ENCODE data around the gene RASSF8.
A peak's percentile ranks its signal among the peaks of the same experiment; 100 is the strongest.

Gene RASSF8

DNA sequence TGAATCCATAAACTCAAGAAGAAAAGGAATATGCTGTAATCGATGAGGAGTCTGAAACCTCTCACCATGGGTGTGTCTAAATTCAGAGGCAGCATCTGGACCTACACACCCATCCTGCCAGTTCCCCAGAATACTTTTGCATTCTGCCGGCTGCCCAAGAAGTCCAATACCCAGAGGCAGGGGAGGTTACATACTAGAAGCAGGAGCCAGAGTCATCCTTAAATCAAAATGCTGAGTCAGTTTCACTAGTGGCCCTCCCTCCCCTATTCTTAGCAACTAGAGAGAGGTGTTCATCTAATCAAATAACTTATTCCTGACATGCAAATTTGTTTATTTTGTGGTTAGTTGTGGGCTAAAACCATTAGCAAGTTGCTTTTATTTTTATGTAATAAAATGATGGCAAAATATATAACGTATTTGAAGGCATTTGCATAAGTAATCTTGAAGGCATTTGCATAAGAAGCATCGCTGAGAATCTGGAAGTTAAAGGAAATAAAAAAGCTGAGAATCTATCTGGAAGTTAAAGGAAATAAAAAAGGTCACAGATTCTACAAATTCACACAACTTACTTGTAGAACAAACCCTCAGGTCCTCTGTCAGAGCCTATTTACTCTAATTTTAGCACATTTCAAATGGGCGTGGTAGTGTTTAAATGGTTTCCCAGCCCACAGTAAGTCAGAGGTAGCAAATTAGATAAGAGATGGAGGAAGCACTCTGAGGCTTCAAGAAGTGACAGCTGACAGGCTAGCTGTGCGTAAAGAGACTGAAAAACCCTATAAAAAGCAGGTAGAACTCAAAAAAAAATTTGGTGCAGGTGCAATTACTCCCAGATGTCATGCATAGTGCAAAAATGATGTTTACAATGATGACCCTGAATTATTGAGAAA lies 158.6 kb downstream of the RASSF8 start:
- H3K4me3 ChIP-seq (ENCODE audit: low read depth, low read length): no peak overlapping the region
- TF ChIP-seq, protein P1, sequence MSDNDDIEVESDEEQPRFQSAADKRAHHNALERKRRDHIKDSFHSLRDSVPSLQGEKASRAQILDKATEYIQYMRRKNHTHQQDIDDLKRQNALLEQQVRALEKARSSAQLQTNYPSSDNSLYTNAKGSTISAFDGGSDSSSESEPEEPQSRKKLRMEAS (IDR thresholded peaks at IDR 0.05; ENCODE audit: low read depth, low read length): no peak
- TF ChIP-seq, protein P2, sequence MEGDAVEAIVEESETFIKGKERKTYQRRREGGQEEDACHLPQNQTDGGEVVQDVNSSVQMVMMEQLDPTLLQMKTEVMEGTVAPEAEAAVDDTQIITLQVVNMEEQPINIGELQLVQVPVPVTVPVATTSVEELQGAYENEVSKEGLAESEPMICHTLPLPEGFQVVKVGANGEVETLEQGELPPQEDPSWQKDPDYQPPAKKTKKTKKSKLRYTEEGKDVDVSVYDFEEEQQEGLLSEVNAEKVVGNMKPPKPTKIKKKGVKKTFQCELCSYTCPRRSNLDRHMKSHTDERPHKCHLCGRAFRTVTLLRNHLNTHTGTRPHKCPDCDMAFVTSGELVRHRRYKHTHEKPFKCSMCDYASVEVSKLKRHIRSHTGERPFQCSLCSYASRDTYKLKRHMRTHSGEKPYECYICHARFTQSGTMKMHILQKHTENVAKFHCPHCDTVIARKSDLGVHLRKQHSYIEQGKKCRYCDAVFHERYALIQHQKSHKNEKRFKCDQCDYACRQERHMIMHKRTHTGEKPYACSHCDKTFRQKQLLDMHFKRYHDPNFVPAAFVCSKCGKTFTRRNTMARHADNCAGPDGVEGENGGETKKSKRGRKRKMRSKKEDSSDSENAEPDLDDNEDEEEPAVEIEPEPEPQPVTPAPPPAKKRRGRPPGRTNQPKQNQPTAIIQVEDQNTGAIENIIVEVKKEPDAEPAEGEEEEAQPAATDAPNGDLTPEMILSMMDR (IDR thresholded peaks at IDR 0.05; ENCODE audit: low read depth, low read length): no peak
- no peak for TF ChIP-seq POLR2A (IDR thresholded peaks at IDR 0.05; ENCODE audit: extremely low read depth, insufficient read length)
- no peak for TF ChIP-seq MYC (IDR thresholded peaks at IDR 0.05; ENCODE audit: low read depth, low read length)
- no peak for DNase-seq (ENCODE audit: low read depth)

DNA sequence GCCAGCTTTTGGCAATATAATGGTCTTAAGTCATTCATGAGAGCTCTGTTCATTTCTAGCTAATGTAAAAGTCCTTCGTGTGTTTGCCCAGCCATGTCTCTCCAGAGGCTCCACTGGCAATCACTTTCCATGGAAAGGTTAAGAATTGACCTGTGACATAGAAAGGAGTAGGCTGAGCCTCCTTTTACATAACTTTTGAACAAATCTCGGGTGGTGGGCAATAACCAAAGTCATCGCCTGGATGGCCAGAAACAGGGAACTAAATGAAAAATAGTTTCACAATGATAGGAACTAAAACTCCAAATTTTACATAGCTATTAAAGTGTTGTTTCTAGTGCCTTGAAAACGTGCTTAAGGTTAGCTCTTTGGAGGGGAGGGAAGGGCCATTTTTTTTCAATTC lies 159.8 kb downstream of the RASSF8 start:
- TF ChIP-seq MYC (IDR thresholded peaks at IDR 0.05; ENCODE audit: low read depth, low read length) (no peak), POLR2A (IDR thresholded peaks at IDR 0.05; ENCODE audit: extremely low read depth, insufficient read length) (no peak)
- TF ChIP-seq, protein P1 (IDR thresholded peaks at IDR 0.05; ENCODE audit: low read depth, low read length): no peak
- TF ChIP-seq, protein P2 (IDR thresholded peaks at IDR 0.05; ENCODE audit: low read depth, low read length): no peak
- DNase-seq (ENCODE audit: low read depth): no peak
- H3K4me3 ChIP-seq (ENCODE audit: low read depth, low read length): no peak overlapping the region

DNA sequence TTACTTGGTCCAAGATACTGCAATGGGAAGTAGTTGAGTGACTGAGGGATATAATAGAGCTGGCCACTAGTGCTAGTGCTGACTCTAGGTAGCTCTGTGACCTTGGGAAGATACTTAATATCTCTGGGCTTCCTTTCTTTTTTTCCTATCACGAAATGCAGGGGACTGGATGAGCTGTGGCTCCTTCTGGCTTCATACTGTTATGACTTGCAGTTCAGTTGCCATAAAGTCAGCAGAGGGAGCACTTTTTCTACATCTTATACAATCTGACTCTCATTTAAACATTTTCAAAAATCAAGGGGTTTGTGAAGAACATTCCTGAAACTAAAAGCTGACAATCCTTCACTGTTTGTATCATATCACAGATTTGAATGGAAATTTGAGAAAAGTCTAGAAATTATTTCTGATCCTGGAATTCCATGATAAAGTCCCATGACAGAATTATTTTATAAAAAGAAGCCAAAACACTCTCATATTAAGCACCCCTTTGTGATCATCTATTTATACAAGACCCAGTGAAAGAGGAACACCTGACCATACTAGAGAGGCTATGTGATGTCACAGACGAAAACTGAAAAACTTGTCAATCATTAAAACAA lies 161.0 kb downstream of the RASSF8 start:
- peak; percentile 86 for DNase-seq (ENCODE audit: low read depth)
- TF ChIP-seq, protein P2 (IDR thresholded peaks at IDR 0.05; ENCODE audit: low read depth, low read length): peak; percentile 79
- TF ChIP-seq MYC (IDR thresholded peaks at IDR 0.05; ENCODE audit: low read depth, low read length): no peak
- TF ChIP-seq POLR2A (IDR thresholded peaks at IDR 0.05; ENCODE audit: extremely low read depth, insufficient read length): no peak
- TF ChIP-seq, protein P1 (IDR thresholded peaks at IDR 0.05; ENCODE audit: low read depth, low read length): no peak
- H3K4me3 ChIP-seq (ENCODE audit: low read depth, low read length): no peak overlapping the region

GRCh38 chr12:26120561-26121274 lies 162.2 kb downstream of the RASSF8 start:
- DNase-seq (ENCODE audit: low read depth): no peak
- TF ChIP-seq, protein P1 (IDR thresholded peaks at IDR 0.05; ENCODE audit: low read depth, low read length): no peak
- TF ChIP-seq POLR2A (IDR thresholded peaks at IDR 0.05; ENCODE audit: extremely low read depth, insufficient read length) (no peak), MYC (IDR thresholded peaks at IDR 0.05; ENCODE audit: low read depth, low read length) (no peak)
- TF ChIP-seq, protein P2 (IDR thresholded peaks at IDR 0.05; ENCODE audit: low read depth, low read length): no peak
- H3K4me3 ChIP-seq (ENCODE audit: low read depth, low read length): no peak overlapping the region

GRCh38 chr12:26121323-26122060 lies 163.0 kb downstream of the RASSF8 start:
- TF ChIP-seq MYC (IDR thresholded peaks at IDR 0.05; ENCODE audit: low read depth, low read length) (no peak), POLR2A (IDR thresholded peaks at IDR 0.05; ENCODE audit: extremely low read depth, insufficient read length) (no peak)
- TF ChIP-seq, protein P1 (IDR thresholded peaks at IDR 0.05; ENCODE audit: low read depth, low read length): no peak
- TF ChIP-seq, protein P2 (IDR thresholded peaks at IDR 0.05; ENCODE audit: low read depth, low read length): no peak
- H3K4me3 ChIP-seq (ENCODE audit: low read depth, low read length): peak overlapping the region; percentile 38
- no peak for DNase-seq (ENCODE audit: low read depth)
